Ishikawa (cell line): ENCODE measurements around the gene CYTL1.

Experiments
- CEBPB ChIP-seq: IDR thresholded peaks from 2 replicates; pipeline ENCODE4 v1.6.1; 2012
- CREB1 ChIP-seq: IDR thresholded peaks from 2 replicates; pipeline ENCODE4 v1.6.1; 2012; ENCODE audit warnings: low read depth
- EP300 ChIP-seq: IDR thresholded peaks from 2 replicates; pipeline ENCODE4 v1.6.1; 2012; ENCODE audit warnings: borderline replicate concordance
- FOXM1 ChIP-seq: IDR thresholded peaks from 2 replicates; pipeline ENCODE4 v1.6.1; 2012; ENCODE audit warnings: low read depth, borderline replicate concordance
- MAX ChIP-seq: IDR thresholded peaks from 2 replicates; pipeline ENCODE4 v1.6.1; 2012
- NFIC ChIP-seq: IDR thresholded peaks from 2 replicates; pipeline ENCODE4 v1.6.1; 2012
- RAD21 ChIP-seq: IDR thresholded peaks from 2 replicates; pipeline ENCODE4 v1.6.1; 2012; ENCODE audit warnings: low read depth
- TAF1 ChIP-seq: IDR thresholded peaks from 2 replicates; pipeline ENCODE4 v1.6.1; 2012; ENCODE audit warnings: low read depth, mild to moderate bottlenecking
- YY1 ChIP-seq: IDR thresholded peaks from 2 replicates; pipeline ENCODE4 v1.6.1; 2012; ENCODE audit warnings: low read depth
- TF ChIP-seq, protein P1 (sequence below): IDR thresholded peaks from 2 replicates; pipeline ENCODE4 v1.6.1; 2012; ENCODE audit warnings: low read depth, mild to moderate bottlenecking

- TF ChIP-seq EP300 (no peak), RAD21 (peak; percentile 27; the same call in 1 of the 2 replicates), CEBPB (no peak), NFIC (no peak), YY1 (no peak), TAF1 (no peak), MAX (no peak), FOXM1 (no peak), CREB1 (no peak)
- TF ChIP-seq, protein P1, sequence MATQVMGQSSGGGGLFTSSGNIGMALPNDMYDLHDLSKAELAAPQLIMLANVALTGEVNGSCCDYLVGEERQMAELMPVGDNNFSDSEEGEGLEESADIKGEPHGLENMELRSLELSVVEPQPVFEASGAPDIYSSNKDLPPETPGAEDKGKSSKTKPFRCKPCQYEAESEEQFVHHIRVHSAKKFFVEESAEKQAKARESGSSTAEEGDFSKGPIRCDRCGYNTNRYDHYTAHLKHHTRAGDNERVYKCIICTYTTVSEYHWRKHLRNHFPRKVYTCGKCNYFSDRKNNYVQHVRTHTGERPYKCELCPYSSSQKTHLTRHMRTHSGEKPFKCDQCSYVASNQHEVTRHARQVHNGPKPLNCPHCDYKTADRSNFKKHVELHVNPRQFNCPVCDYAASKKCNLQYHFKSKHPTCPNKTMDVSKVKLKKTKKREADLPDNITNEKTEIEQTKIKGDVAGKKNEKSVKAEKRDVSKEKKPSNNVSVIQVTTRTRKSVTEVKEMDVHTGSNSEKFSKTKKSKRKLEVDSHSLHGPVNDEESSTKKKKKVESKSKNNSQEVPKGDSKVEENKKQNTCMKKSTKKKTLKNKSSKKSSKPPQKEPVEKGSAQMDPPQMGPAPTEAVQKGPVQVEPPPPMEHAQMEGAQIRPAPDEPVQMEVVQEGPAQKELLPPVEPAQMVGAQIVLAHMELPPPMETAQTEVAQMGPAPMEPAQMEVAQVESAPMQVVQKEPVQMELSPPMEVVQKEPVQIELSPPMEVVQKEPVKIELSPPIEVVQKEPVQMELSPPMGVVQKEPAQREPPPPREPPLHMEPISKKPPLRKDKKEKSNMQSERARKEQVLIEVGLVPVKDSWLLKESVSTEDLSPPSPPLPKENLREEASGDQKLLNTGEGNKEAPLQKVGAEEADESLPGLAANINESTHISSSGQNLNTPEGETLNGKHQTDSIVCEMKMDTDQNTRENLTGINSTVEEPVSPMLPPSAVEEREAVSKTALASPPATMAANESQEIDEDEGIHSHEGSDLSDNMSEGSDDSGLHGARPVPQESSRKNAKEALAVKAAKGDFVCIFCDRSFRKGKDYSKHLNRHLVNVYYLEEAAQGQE, result no peak
Measured at GRCh38 chr4:4985844-4986243, 33.4 kb downstream of the CYTL1 start.
